Retinal pigment epithelial cell (primary cell): ENCODE measurements around the gene GNB1.
A peak's percentile ranks its signal among the peaks of the same experiment; 100 is the strongest.
"Not testable (repeated sequence)": the region's sequence is repeated elsewhere in the genome, so short reads cannot be mapped to it uniquely, and the experiment has no call there.

ENCODE experiments used
- DNase-seq: peaks from one replicate; pipeline ENCODE4 v3.0.0-alpha.2; 2010; ENCODE audit warnings: low read depth
- H3K4me3 ChIP-seq: 2 replicates; pipeline ENCODE4 v1.5.1; 2011; ENCODE audit warnings: mild to moderate bottlenecking, low read length, control low read depth, moderate library complexity
- TF ChIP-seq, protein P1 (sequence below): conservative IDR thresholded peaks from 2 replicates; pipeline ENCODE4 v1.5.1; 2011; ENCODE audit warnings: low read depth, low read length, control low read depth, inconsistent platforms

GNB1 gene

GRCh38 chr1:1892763-1893120 lies 1.9 kb upstream of the GNB1 start:
- DNase-seq, result no peak
- TF ChIP-seq, protein P1, sequence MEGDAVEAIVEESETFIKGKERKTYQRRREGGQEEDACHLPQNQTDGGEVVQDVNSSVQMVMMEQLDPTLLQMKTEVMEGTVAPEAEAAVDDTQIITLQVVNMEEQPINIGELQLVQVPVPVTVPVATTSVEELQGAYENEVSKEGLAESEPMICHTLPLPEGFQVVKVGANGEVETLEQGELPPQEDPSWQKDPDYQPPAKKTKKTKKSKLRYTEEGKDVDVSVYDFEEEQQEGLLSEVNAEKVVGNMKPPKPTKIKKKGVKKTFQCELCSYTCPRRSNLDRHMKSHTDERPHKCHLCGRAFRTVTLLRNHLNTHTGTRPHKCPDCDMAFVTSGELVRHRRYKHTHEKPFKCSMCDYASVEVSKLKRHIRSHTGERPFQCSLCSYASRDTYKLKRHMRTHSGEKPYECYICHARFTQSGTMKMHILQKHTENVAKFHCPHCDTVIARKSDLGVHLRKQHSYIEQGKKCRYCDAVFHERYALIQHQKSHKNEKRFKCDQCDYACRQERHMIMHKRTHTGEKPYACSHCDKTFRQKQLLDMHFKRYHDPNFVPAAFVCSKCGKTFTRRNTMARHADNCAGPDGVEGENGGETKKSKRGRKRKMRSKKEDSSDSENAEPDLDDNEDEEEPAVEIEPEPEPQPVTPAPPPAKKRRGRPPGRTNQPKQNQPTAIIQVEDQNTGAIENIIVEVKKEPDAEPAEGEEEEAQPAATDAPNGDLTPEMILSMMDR, result no peak
- H3K4me3 ChIP-seq, result no peak overlapping the region

GRCh38 chr1:1892079-1892762 lies 1.3 kb upstream of the GNB1 start:
- TF ChIP-seq, protein P1, result no peak
- peak overlapping the region; percentile 51 for H3K4me3 ChIP-seq
- DNase-seq, result no peak

GRCh38 chr1:1891349-1892078 lies 627 bp upstream of the GNB1 start:
- no peak for DNase-seq
- peak overlapping the region; percentile 51 for H3K4me3 ChIP-seq
- TF ChIP-seq, protein P1, result no peak

DNA sequence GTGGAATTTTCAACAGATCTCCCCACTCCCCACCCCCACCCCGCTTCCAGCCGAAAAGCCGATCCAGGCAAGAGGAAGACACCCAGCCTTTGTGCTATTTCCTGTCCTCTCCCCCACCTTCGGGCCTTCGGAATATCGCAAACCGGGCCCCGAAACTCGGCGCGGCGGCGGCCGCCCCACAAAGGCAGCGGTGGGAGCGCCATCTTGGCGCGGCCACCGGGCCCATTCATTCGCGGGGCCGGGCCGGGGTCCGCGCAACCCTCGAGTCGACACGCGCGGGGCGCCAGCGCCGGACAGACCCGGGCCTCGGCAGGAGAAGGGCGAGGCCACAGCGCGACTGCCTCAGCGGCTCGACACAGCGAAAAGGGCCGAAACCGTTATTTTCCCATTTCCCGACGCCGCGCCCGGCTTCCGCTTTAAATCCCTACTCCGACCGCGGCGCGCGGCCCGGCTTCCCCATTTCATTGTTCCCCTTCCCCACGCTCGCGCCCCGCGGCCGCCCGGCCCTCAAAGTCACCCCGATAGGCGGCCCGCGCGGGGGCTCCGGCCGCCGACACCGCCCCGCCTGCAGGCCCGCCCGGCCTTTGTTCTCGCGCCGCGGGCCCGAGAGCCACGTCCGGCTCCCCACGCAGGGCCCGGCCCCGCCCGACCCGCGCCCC lies 911 bp downstream of the GNB1 start:
- DNase-seq, result no peak
- TF ChIP-seq, protein P1, result no peak
- peak overlapping the region; percentile 83 for H3K4me3 ChIP-seq

- TF ChIP-seq, protein P1, result no peak
- H3K4me3 ChIP-seq, result peak overlapping the region; percentile 83
- DNase-seq, result no peak
These were observed 1.7 kb downstream of the GNB1 start for GRCh38 chr1:1889090-1889750.

DNA sequence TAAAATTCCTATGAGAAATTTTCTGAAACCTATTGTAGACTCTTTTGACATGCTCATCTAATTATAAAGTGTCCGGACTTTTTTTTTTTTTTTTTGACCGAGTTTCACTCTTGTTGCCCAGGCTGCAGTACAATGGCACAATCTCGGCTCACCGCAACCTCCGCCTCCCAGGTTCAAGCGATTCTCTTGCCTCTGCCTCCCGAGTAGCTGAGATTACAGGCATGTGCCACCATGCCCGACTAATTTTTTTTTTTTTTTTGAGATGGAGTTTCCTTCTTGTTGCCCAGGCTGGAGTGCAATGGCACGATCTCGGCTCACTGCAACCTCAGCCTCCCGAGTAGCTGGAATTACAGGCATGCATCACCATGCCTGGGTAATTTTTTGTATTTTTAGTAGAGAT lies 7.0 kb downstream of the GNB1 start:
- not testable (repeated sequence) for DNase-seq, H3K4me3 ChIP-seq
